ENCODE results near the gene KCNQ1.

KCNQ1 gene

GRCh38 chr11:2892967-2893528, 448.2 kb downstream of the KCNQ1 start:
- H3K4me3 ChIP-seq (ENCODE audit: control insufficient read depth, low read depth, low read length), result peak overlapping the region; percentile 55
- TF ChIP-seq CTCF (IDR thresholded peaks at IDR 0.05; ENCODE audit: control insufficient read depth, insufficient read depth, low read depth, low read length, missing control alignments), result peak; percentile 14
- no peak for DNase-seq (ENCODE audit: low read depth)

GRCh38 chr11:2893935-2894334, 449.1 kb downstream of the KCNQ1 start:
- no peak for TF ChIP-seq CTCF (IDR thresholded peaks at IDR 0.05; ENCODE audit: control insufficient read depth, insufficient read depth, low read depth, low read length, missing control alignments)
- DNase-seq (ENCODE audit: low read depth), result no peak
- H3K4me3 ChIP-seq (ENCODE audit: control insufficient read depth, low read depth, low read length), result no peak overlapping the region

GRCh38 chr11:2896047-2896446, 451.2 kb downstream of the KCNQ1 start:
- no peak overlapping the region for H3K4me3 ChIP-seq (ENCODE audit: control insufficient read depth, low read depth, low read length)
- no peak for DNase-seq (ENCODE audit: low read depth)
- no peak for TF ChIP-seq CTCF (IDR thresholded peaks at IDR 0.05; ENCODE audit: control insufficient read depth, insufficient read depth, low read depth, low read length, missing control alignments)

- DNase-seq (ENCODE audit: low read depth), result no peak
- no peak for TF ChIP-seq CTCF (IDR thresholded peaks at IDR 0.05; ENCODE audit: control insufficient read depth, insufficient read depth, low read depth, low read length, missing control alignments)
- no peak overlapping the region for H3K4me3 ChIP-seq (ENCODE audit: control insufficient read depth, low read depth, low read length)
Observed at GRCh38 chr11:2897048-2897447, 452.2 kb downstream of the KCNQ1 start.

GRCh38 chr11:2898366-2899079, 453.7 kb downstream of the KCNQ1 start:
- DNase-seq (ENCODE audit: low read depth), result peak; percentile 55
- H3K4me3 ChIP-seq (ENCODE audit: control insufficient read depth, low read depth, low read length), result no peak overlapping the region
- TF ChIP-seq CTCF (IDR thresholded peaks at IDR 0.05; ENCODE audit: control insufficient read depth, insufficient read depth, low read depth, low read length, missing control alignments), result no peak
